Endodermal cell (in vitro differentiated cells): ENCODE measurements around the gene STARD13. TPM values are rescaled to one million over a fixed set of nuclear protein-coding genes. Genes with fewer than 3 reads are reported as not detected.

Experiments
- DNase-seq: peaks from one replicate; pipeline ENCODE4 v3.0.0-alpha.2; 2017
- H3K27ac ChIP-seq: 2 replicates; pipeline ENCODE4 v1.5.1; 2013; ENCODE audit warnings: mild to moderate bottlenecking, low read depth, low read length, moderate library complexity
- H3K27me3 ChIP-seq: 2 replicates; pipeline ENCODE4 v1.6.1; 2013; ENCODE audit warnings: mild to moderate bottlenecking, low read length, moderate library complexity; ENCODE audit not compliant: insufficient read depth, control insufficient read depth, poor library complexity, severe bottlenecking
- H3K36me3 ChIP-seq: 2 replicates; pipeline ENCODE4 v1.7.0; 2013; ENCODE audit warnings: mild to moderate bottlenecking, low read length, moderate library complexity; ENCODE audit not compliant: control insufficient read depth, insufficient read depth
- H3K4me1 ChIP-seq: one replicate; pipeline ENCODE4 v1.7.0; 2013; ENCODE audit warnings: low read length; ENCODE audit not compliant: control insufficient read depth, insufficient read depth
- H3K4me3 ChIP-seq: 2 replicates; pipeline ENCODE4 v1.5.1; 2013; ENCODE audit warnings: mild to moderate bottlenecking, low read length, moderate library complexity
- H3K9ac ChIP-seq: 2 replicates; pipeline ENCODE4 v1.6.1; 2013; ENCODE audit warnings: mild to moderate bottlenecking, low read length, moderate library complexity; ENCODE audit not compliant: poor library complexity, severe bottlenecking; ENCODE audit errors: extremely low read depth
- H3K9me3 ChIP-seq: 2 replicates; pipeline ENCODE4 v1.6.1; 2013; ENCODE audit warnings: mild to moderate bottlenecking, low read length, moderate library complexity; ENCODE audit not compliant: control insufficient read depth
- H3K27ac Mint-ChIP-seq: 2 replicates; pipeline ENCODE4 v1.8.0; 2020; ENCODE audit warnings: mixed read lengths
- H3K27me3 Mint-ChIP-seq: 2 replicates; pipeline ENCODE4 v1.8.0; 2021; ENCODE audit warnings: mild to moderate bottlenecking, mixed read lengths; ENCODE audit not compliant: insufficient read depth
- H3K36me3 Mint-ChIP-seq: 2 replicates; pipeline ENCODE4 v1.8.0; 2020; ENCODE audit warnings: low read depth, mixed read lengths
- H3K4me1 Mint-ChIP-seq: 2 replicates; pipeline ENCODE4 v1.8.0; 2020; ENCODE audit warnings: mixed read lengths
- H3K4me3 Mint-ChIP-seq: 2 replicates; pipeline ENCODE4 v1.8.0; 2020; ENCODE audit warnings: mild to moderate bottlenecking, moderate library complexity, mixed read lengths
- H3K9me3 Mint-ChIP-seq: 2 replicates; pipeline ENCODE4 v1.8.0; 2020; ENCODE audit warnings: mild to moderate bottlenecking, mixed read lengths
- WGBS, 2 experiments: methylation state at CpG; one replicate each; pipeline versions ENCODE4 v1.1.5 to v1.1.7; 2013; ENCODE audit warnings: missing lambda C conversion rate in 2 of 2, mixed read lengths in 1 of 2; ENCODE audit not compliant: insufficient coverage in 1 of 2, insufficient read length in 1 of 2; 5-methylcytosine and 5-hydroxymethylcytosine counted together
- total RNA-seq, 2 donors: library from RNA; stranded (reverse); fragmentation: NEBNext Ultra II Directional in 1 of 2; extraction: Animal tissue kit (Norgen Biotek cat#: 25700) in 1 of 2; gene quantifications; 2 replicates in 1 of 2; 3 replicates in 1 of 2; pipeline ENCODE4 v1.2.1, GENCODE V29; 2021
- TF ChIP-seq, protein P1 (sequence below): fragments of 200-600 bp; sonication (generic); conservative IDR thresholded peaks from 2 replicates; pipeline ENCODE4 v1.5.0; 2021; ENCODE audit warnings: antibody characterized with exemption, mild to moderate bottlenecking

Gene STARD13
- total RNA-seq, 2 donors from 2014 or later = 2.5 to 3.7 TPM

DNA sequence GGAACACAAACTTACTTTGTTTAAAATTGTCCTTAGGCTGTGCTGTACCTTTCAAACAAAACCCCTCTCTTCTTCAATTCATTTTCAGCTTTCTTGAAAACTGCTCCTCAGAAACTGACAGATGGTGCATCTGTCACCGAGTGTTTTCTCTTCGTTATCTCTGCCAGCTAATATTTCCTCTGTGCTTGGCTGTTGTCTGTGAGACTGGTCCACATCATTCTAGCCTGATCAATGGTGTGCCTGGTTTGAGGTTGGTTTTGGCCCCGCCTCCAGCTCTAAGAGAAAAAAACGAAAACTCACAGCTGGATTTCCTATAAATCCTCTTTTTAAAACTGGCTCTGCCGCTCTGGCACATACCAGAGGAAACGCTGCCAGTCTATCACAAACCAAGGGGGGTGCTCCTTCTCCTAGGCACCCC lies 79.7 kb downstream of the STARD13 start:
- Histone ChIP-seq H3K36me3 (no peaks in the 10 kb centered on the region), H3K4me1 (peaks cover 21% of the 10 kb centered on the region), H3K9ac (no peak overlapping the region), H3K27ac (no peak overlapping the region), H3K9me3 (no peaks in the 10 kb centered on the region), H3K27me3 (no peaks in the 10 kb centered on the region), H3K4me3 (no peak overlapping the region)
- DNase-seq = no peak
- no peaks in the 10 kb centered on the region for H3K36me3 Mint-ChIP-seq
- TF ChIP-seq, protein P1, sequence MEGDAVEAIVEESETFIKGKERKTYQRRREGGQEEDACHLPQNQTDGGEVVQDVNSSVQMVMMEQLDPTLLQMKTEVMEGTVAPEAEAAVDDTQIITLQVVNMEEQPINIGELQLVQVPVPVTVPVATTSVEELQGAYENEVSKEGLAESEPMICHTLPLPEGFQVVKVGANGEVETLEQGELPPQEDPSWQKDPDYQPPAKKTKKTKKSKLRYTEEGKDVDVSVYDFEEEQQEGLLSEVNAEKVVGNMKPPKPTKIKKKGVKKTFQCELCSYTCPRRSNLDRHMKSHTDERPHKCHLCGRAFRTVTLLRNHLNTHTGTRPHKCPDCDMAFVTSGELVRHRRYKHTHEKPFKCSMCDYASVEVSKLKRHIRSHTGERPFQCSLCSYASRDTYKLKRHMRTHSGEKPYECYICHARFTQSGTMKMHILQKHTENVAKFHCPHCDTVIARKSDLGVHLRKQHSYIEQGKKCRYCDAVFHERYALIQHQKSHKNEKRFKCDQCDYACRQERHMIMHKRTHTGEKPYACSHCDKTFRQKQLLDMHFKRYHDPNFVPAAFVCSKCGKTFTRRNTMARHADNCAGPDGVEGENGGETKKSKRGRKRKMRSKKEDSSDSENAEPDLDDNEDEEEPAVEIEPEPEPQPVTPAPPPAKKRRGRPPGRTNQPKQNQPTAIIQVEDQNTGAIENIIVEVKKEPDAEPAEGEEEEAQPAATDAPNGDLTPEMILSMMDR = no peak
- no peak overlapping the region for H3K4me3 Mint-ChIP-seq
- H3K4me1 Mint-ChIP-seq = peaks cover 37% of the 10 kb centered on the region
- no peaks in the 10 kb centered on the region for H3K27me3 Mint-ChIP-seq
- 76 to 78% methylated on average over 3 to 6 of the region's 6 CpGs for WGBS, 2 experiments
- no peaks in the 10 kb centered on the region for H3K9me3 Mint-ChIP-seq
- no peak overlapping the region for H3K27ac Mint-ChIP-seq

DNA sequence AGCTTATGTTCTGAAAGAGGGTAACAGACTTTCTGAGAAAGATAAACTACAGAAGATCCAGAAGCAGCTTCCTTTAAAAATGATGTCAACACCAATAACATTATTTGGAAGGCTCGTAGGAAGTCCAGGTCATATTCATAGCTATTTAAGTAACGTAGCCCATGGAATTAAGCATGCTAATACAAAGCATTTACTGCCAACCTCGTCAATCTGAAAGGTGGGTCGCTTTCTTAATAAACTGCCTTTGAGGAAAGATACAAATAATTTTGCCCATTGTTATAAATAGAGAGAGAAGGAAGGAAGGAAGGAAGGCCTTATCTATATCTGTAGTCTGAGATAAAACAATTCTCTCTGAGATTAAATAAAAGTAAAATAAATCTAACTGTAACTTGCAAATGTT lies 80.3 kb downstream of the STARD13 start:
- no peaks in the 10 kb centered on the region for H3K9me3 Mint-ChIP-seq
- no peak for DNase-seq
- Histone ChIP-seq H3K4me1 (peaks cover 21% of the 10 kb centered on the region), H3K27me3 (no peaks in the 10 kb centered on the region), H3K4me3 (no peak overlapping the region), H3K36me3 (no peaks in the 10 kb centered on the region), H3K27ac (no peak overlapping the region), H3K9ac (no peak overlapping the region), H3K9me3 (no peaks in the 10 kb centered on the region)
- H3K27ac Mint-ChIP-seq = no peak overlapping the region
- TF ChIP-seq, protein P1 = no peak
- 88 to 93% methylated on average over 3 to 4 of the region's 4 CpGs for WGBS, 2 experiments
- H3K4me1 Mint-ChIP-seq = peaks cover 38% of the 10 kb centered on the region
- H3K4me3 Mint-ChIP-seq = no peak overlapping the region
- H3K36me3 Mint-ChIP-seq = no peaks in the 10 kb centered on the region
- no peaks in the 10 kb centered on the region for H3K27me3 Mint-ChIP-seq

DNA sequence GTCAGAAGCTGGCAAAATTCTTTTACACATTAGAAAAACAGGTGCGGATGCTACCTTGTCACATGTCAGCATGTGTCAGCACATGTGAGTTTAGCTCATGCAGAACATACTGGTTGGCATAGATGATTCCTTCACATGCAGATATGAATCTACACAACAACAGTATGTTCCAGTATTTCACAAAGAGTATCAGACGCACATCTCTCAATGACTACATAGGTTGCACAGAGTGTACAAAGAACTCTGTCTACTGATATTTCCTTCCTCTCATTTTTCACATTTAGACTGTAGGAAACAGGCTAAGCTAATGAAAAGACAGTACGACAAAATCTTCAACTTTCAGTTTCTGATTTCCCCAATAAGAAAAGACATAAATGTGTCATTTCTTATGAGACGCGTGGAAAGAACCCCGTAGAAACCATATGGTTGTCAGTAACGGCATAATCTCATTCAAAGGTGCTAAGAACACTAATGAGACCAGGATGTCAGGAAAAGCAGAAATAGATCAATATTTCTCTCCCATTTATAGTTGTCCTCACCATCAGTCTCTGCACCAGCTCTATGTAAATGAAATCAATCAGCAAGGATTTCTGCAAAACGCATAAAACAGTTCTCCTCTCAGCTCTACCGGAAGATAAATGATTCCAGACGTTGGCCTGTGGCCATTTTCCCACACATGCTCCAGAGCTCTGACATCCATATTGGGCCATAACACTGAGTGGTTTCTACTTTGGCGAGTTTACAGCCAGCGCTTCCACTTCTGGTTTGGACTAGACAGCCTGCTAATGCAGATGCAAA lies 81.2 kb downstream of the STARD13 start:
- Histone ChIP-seq H3K9ac (no peak overlapping the region), H3K36me3 (no peaks in the 10 kb centered on the region)
- H3K4me1 Mint-ChIP-seq = peaks cover 41% of the 10 kb centered on the region

More for the DNA sequence above, 81.2 kb downstream of the STARD13 start:
- TF ChIP-seq, protein P1 = no peak
- no peaks in the 10 kb centered on the region for H3K9me3 Mint-ChIP-seq
- no peak overlapping the region for H3K27ac Mint-ChIP-seq
- H3K36me3 Mint-ChIP-seq = no peaks in the 10 kb centered on the region
- no peak for DNase-seq
- no peak overlapping the region for H3K27ac ChIP-seq
- H3K27me3 Mint-ChIP-seq = no peaks in the 10 kb centered on the region
- no peak overlapping the region for H3K4me3 ChIP-seq
- WGBS, 2 experiments = 94 to 97% methylated on average over 12 of the region's 12 CpGs
- H3K27me3 ChIP-seq = no peaks in the 10 kb centered on the region
- H3K4me1 ChIP-seq = peaks cover 21% of the 10 kb centered on the region
- H3K4me3 Mint-ChIP-seq = no peak overlapping the region
- H3K9me3 ChIP-seq = no peaks in the 10 kb centered on the region
